NOMO-1 treated with DMSO at 0.1 percent for 48 hours (cell line): ENCODE results near the gene RFX2.
"Not testable (repeated sequence)": the region's sequence is repeated elsewhere in the genome, so short reads cannot be mapped to it uniquely, and the experiment has no call there.

Source experiments
- DNase-seq: peaks from one replicate; lab custom pipeline; 2025; ENCODE audit not compliant: unreplicated experiment; lab: John Stamatoyannopoulos, UW

RFX2 gene

DNA sequence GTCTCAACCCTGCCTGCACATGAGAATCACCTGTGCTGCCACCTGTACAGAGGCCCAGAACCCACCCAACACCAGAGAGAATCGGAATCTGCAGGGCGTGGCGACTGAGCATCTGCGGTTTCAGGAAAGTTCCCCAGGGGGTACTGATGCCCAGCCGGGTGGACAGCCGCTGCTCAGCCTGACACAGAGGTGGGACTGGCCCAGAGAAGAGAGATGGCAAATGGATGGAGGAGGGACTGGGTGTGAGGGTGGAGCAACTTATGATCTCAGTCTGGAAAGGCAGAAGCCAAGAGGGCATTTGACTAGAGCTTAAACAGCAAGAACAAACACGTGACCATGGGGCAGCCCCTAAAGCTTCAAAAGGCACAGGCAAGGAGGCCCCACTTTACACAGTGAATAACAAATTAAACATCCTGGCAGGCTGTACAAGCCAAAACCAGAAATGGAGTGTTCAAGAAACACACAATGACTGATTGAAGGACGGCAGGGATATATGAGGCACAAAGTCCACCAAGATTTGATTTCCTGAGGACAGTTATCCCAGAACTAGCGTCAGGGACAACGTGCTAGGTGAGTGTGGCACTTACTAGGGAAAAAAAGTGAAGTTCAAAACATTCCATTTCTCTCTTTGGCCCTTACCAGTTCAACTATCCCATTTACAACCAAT, 135.4 kb downstream of the RFX2 start:
- DNase-seq, result no peak

DNA sequence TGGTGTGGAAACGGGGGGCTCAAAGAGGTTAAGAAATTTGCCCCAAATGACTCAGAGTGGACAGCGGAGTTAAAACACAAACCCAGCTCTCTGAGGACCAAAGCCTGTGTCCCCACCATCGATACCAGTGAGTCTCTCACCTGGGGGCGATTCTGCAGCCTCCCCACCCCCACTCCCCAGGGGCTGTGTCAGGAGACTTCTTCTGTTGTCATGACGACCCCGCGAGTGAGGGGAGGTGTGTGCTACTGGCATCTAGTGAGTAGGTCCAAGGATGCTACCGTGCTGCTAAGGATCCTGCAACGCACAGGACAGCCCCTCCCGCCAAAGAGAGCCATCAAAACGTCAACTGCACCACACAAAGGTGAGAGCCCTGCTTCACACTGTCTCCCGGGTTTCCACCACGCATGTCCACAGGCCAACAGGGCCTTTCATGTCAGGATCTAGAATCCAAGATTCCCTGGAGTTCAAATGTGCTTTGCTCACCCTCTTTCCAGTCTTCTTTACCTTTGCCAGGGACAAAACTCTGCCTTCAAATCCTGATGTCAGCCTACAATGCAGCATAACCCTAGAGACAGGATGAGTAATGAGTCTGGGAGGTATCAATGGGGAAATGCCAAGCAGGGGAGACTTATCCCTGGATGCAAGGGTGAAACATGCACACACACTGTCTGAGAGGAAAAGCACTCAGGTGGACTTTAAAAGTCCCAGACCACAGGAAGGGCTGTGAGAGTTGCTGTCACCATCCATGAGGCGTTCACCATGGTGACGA, 136.2 kb downstream of the RFX2 start:
- no peak for DNase-seq

DNA sequence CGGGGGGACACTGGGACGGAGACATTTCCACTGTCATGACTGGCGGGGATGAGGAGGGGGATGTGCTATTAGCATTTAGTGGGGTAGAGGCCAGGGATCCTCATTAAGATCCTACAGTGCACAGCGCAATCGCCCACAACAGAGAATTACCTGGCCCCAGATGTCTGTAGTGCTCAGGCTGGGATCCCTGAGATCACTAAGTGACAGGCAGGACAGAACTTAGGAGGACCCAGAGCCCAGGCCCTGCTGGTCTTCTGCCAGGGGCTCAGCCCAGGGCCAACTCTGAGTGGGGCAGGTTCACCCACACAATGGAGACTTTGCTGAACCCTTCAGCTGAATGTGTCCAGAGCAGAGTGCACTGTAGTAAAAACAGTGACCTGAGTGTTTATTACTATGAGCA, 136.9 kb downstream of the RFX2 start:
- no peak for DNase-seq

DNA sequence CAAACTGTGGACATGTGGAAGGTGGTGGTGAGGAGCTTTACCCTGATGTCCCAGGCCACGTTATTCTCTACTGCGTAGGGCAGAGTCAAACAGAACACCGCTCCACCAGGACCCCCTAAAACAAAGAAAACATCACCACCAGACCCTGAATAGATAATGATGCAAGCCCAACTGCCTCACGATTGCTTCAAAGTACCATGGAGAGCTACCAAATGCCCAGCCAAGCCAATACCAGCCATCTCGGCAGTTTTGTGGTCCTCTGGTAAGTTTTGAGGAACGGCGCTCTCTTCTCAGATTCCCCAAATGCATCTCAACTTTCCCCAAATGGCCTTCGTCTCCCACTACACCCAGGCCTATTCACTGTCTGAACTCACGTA, 138.0 kb downstream of the RFX2 start:
- no peak for DNase-seq

DNA sequence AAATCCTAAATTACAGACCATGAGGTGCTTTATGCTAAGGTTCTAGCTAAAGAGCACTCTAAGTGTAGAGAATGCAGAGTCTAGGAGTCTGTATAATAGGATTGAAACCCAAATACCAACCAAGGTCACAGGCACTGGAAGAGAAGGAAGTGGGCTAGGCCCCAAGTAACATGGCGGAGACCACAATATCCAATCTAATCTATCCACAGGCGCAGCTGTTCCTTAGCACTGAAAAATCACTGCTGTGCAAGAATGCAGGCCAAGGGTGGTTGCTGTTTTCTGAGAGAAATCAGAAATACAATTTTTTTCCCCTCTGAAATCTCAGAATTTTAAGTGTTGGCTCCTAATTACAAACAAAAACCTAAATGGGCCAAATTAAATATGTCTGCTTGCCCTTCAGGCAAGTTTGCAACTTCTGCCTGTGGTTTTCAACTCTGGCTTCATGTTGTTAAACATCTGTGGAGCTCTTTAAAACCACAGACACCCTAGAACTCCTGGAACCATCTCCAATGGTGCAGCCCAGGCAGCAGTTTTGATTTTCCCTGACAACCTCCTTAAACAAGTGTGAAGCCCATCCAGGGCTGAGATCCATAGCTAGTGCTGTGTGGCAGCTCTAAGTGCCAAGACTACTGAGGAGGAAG, 138.5 kb downstream of the RFX2 start:
- no peak for DNase-seq

DNA sequence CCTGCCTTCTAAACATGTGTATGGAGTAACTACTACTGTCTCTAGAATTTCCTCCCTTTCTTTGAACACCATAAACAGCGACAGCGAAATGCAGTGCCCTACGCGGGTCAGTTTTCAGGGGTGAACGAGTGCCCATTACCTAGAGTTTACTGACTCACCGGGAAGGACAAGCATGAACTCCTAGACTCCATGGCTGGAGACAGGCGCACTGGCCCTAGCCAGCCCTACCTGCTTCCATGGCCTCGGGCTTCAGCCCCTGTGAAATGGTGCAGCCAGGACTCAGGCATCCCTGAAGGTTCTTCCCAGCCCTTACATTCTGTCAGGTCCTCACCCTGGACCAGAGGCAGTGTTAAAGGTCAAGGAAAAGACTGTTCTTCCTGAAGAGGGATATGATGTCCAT, 140.8 kb downstream of the RFX2 start:
- DNase-seq, result no peak

DNA sequence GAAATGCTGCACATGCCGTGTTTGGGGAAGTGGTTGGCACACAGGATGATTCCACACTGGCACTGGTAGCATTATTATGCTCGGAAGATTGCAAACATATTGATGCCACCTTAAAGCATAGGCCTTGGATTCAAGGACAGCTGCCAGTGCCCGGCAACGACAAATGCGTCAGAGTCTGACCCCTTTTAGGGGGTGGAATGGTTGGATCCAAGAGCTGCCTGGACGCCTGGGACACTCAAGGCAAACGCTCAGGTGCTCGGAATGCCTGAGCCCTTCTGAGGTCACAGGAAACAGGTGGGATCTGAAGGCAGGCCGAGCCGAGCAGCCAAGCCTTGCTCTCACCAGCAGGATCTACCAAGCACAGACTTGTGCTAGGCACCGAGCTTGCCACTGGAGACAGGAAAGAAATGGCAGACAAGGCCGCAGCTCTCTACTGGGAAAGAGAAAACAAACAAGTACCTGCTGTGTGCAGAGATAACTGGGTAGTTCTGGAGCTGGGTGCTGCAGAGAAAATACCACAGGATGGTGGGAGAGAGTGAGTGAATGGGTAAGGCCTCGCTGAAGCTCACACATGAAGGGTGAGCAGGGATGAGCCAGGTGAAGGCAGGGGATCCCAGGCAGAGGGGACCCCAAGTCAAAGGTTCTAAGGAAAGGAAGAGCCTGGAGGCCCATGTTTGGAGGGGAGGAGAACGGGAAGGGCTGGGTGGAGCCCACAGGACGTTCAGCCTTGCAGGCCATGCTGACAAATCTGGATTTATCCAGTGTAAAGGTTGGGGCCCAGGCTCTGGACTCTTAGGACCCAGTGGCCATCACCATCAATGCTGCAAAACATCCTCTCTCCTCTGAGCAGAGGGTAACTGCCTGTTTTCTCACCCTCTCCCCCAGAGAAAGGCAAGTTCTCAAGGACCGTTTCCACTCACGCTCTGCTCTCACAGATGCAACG, 141.6 kb downstream of the RFX2 start:
- no peak for DNase-seq

DNA sequence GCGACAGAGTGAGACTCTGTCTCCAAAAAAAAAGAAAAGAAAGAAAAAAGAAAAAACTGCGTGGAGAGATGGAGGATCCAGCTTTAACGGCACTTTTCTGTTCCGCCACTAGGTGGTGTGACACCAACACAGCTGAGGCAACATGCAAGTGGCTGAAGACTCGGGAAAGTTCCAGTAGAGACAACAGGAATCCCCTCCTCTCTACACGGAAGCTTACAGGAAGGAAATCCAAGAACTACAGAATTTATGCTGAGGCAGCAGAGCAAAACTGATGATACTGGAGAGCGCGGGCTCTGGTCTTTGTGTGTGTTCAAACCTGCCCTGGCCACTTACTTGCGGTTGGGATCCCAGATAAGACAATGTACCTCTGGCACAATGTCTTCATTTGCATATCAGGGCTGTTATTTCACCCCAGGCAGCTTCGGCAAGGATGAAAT, 142.3 kb downstream of the RFX2 start:
- peak; percentile 18 for DNase-seq

DNA sequence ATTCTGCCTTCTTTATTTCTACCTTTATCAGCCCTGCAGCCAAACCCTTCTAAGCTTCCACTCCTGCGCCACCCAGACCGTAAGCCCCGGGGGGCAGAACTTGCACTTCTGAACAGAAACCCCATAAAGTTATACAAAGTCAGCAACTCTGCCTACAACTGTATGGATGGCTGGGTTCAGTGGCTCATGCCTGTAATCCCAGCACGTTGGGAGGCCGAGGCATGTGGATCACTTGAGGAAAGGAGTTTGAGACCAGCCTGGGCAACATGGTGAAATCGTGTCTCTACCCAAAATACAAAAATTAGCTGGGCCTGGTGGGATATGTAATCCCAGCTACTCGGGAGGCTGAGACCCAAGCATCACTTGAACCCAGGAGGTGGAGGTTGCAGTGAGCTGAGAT, 142.7 kb downstream of the RFX2 start:
- DNase-seq, result no peak

DNA sequence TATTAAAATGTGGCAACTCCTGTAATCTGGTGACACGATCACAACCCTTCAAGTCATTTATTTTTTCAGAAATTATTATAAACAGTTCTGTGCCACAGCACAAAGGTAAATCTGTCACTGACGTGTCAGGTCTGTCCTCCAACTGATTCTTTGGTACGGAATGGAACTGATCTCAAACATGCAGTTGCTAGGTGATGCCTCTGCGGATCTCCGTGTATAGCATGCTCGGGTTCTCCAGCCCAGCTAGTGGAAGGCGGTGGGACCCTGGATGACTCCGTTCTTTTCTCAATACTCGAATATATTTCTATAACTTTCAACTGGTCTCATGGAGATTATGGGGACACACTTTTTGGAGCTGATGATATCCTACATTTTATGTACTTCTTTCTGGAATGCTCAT, 143.4 kb downstream of the RFX2 start:
- no peak for DNase-seq

DNA sequence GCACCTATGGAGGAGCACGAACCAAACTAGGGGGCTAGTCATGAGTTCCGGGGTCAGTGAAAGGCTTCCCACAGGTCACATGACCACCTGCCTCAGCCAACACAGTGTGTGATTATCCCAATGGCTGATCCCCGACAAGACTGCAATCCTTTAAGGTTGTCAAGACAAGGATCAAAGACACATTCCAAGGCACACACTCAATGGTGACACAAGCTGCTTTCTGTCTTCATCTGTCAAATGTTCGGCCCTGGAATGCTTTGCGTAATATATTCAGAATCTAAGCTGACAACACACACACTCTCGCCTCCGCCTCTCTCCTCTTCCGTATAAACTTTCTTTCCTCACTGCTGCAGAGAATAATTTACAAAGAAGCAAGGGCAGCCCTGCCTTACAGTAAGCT, 144.1 kb downstream of the RFX2 start:
- DNase-seq, result no peak

DNA sequence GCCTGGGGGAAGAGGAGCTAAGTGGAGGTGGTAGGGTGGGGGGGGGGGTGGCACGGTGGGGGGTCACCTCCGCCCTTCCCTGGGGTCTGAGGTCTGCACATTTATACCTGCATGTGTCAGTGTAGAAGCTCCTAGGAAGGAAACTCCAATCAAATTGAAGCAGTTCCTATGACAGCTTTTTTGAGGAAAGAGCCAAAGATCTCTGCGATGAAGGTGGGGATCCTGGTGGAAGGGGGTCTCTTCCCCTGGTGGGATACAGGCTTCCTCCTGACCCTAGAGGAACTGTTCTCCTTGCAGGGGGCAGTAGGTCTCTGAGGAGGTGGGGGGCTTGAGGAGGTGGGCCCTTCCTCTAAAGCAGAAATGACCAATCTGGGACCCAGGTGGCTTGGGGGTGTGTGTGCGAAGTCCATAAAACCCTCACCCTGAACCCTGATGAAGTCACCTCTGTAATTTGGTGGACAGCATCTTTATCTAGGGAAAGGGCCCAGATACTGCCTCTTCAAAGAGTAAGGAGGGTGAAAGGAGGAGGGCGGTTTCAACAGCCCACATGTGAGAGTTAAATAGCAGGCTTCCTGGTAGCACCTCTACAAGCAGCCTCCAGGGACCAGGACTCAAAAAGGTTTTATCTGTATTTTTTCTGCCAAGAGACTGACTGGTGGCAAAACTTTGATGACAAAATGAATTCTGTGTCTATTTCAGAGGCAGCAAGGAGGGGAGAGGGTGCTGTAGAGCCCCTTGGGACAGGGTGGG, 145.3 kb downstream of the RFX2 start:
- DNase-seq, result no peak

DNA sequence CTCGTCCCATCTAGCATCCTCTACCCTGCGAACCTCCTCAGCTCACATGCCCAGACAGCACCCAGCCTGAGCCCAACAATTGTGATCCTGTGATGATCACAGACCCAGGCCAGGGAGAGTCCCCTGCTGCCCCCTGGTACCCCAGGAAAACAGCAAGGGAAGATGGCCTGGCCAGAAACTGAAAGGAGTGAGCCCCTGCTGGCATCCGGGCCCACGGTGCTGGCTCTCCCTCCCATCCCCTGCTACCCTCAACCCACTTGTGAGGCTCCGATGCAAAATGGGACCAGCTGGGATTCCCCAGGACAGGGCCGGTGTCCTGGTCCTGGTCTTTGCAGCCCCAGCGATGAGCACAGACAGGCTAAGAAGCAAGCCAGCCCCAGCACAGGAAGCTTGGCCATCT, 146.4 kb downstream of the RFX2 start:
- no peak for DNase-seq

DNA sequence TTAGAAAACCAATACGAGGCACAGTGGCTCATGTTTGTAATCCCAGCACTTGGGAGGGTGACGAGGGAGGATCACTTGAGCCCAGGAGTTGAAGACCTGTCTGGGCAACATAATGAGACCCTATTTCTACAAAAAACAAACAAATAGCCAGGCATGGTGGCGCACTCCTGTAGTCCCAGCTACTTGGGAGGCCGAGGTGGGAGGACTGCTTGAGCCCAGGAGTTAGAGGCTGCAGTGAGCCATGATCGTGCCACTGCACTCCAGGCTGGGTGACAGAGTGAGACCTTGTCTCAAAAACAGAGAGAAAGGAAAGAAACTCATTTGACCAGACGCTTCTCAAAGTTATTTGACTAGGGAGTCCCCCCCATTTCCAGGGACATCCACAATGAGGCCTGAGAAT, 147.0 kb downstream of the RFX2 start:
- not testable (repeated sequence) for DNase-seq

DNA sequence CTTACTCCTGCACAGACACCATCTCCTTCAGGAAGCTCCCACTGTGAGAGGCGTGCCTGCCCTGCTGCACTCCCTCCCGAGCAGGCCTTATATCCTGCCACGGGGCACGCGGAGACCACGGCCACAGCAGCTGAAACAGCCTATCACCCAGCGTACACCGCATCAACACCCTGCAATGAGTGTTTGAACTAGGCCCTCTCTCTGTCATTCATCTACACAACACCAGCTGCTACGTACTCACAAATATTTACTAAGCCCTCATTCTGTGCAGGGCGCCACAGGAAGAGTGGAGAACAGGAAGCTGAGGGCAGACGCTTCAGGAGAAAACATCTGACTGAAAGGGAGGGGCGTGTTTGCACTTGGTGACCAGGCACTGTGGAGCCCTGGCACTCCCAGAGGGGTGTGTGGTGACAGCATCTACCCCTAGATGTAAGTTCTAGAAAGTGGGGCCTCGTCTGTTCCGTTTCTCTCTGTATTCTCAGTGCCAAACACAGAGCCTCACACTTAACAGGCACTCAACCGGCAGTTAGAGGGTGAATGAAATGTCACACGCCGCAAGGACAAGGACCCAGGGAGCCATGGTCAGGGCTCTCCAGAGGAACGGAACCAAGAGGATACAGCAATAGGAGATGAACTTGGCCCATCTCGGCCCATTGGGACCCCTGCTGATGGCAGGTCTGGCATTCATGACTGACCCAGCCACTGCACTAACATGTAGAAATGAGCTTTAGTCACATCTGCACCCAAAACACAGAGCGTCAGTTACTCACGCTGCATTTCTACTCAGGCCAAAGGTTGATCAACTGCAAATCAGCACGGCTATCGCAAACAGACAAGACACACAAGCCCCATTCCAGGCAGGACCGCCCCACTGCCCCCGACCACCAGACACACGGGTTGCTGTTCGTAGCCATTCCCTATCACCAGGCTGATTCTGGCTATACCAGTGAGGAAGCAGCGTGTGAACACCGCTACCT, 148.0 kb downstream of the RFX2 start:
- peak; percentile 3 for DNase-seq

DNA sequence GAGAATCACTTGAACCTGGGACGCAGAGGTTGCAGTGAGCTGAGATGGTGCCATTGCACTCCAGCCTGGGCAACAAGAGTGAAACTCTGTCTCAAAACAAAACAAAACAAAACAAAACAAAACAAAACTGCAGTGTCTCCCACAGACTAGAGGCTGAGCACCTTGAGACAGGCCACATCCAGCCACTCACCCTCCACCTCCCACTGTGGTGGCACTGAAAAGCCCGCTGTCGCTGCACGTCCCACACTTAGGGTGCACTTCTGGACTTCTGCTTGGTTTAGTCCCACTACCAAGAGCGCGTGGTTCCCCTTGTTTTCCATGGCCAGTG, 148.7 kb downstream of the RFX2 start:
- not testable (repeated sequence) for DNase-seq

DNA sequence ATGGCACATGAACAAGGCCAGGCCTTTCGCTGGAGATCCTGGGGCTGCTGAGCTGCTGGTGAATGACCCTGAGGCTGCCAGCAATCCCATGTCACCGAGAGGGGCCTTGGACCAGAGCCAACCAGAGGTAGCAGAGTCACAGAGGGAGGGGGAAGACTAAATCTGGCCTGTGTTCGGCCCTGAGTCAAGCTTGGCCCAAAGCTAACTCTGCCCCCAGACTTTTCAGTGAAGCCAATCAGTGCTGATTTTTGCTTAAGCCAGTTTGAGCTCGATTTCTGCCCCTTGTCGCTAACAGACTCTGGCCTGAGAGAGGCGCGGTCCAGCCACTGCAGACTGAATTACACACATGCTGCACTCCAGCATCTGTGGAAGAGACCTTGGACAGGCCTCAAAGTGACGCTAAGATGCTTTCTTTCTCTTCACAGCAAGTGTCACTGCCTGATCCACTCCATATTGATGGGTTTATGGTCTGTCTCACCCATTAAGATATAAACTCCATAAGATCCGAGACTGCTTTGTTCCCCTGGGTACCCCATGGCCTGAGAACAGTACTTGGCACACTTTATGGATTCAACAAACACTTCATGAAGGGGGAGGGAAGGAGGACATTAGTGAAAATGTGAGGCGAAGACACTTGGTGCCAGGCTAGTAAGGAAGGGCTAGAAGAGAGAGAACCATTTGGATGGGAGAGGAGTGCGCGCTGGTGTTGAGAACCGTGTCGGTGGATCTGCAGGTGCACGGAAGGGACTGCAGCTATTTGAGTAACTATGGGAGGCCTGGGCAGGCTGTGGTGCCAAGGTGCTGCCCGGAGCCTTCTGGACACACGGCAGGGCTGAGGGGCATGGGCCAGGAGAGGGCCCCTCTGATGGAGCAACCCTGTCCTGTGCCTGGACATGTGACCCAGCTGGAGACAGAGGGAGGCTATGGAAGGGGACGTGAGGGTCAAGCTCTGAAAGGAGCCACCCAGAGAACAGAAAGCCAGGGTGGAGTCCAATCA, 150.0 kb downstream of the RFX2 start:
- DNase-seq, result no peak

DNA sequence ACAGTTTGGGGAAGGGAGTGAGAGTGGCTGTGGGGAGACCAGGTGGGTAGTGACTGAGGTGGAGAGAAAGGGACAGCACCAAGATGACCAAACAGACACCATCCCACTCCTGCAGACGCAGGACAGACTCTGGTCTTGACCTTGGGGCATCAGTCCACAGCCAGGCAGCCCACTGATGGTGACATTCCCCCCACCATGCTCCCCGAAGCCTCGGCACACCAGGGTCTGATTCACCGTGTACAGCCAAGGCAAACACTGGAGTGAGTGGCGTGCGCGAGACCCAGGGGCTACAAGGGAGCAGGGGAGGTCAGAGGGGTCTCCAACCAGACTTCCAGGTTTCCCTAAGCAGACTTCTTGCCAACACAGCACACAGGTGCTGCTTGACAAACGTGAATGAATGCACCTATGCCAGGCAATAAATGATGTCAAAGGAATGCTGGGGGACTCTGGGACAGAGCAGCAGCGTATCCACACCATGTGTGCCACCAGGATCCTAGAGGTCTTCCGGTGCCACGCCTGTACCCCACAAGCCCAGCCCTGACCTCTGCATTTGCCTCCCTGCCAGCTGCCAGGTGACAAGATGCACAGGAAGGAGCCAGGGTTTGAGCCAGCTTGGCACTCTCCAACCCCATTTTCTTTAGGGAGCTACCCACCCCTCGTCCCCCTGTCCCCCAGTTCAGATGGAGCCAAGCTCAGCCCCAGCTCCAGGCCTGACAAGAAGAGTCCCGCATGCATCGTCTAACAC, 150.9 kb downstream of the RFX2 start:
- no peak for DNase-seq
